Measurements from ENCODE around the gene ELOVL5. TPM values are rescaled to one million over a fixed set of nuclear protein-coding genes. Genes with fewer than 3 reads are reported as not detected.

The ELOVL5 gene
- total RNA-seq, 1 experiment from 2014 or later, result 121 TPM

DNA sequence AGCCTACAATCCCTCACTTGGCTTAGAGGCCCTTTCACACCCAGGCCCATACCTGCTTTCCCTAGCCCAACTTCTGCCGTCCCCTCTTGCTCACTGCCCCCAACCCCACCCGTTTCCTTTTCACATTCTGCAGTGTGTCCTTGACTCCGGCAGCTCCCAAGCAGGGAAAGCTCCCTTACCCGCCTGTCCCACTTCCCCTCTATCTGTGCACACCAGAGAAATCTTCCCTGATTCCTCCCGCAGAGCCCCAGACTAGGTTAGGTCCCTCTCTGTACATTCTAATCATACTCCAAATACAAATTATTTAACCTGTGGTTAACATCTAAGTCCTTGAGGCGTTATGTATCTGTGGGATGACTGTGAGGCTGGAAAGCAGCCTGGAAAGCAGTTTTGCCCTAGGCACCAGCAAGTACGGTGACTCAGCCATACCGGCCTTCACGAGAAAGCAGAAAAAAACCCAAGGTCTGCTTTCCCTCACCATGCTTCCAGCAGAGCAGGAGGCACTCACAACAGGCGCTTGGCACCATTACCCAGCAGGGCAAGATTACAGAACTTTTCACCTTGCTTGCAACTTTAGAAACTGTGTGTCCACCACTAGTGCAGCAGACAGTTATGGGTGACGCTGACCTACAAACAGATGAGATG, 22.3 kb downstream of the ELOVL5 start:
- Histone ChIP-seq H2AFZ (ENCODE audit: low read length) (no peak overlapping the region), H4K8ac (replicated peaks; ENCODE audit: insufficient read length, low read depth, low read length) (no peak overlapping the region), H3K4ac (ENCODE audit: low read depth, low read length) (no peak overlapping the region), H3K18ac (ENCODE audit: insufficient read length, low read depth, low read length) (no peak overlapping the region), H3K4me1 (ENCODE audit: insufficient read depth, low read length) (peaks cover 5% of the 10 kb centered on the region; the same call in 1 of the 2 replicates), H4K91ac (ENCODE audit: insufficient read length, low read depth, low read length) (no peak overlapping the region), H2BK15ac (ENCODE audit: low read depth, low read length) (no peak overlapping the region), H3K9me3 (ENCODE audit: control insufficient read depth, low read depth, low read length) (no peaks in the 10 kb centered on the region), H3K4me2 (ENCODE audit: insufficient read depth, insufficient read length, low read length) (no peak overlapping the region), H3K27ac (ENCODE audit: insufficient read length, low read depth, low read length) (no peak overlapping the region), H2BK120ac (ENCODE audit: low read depth, low read length, poor library complexity, severe bottlenecking) (no peak overlapping the region), H3K56ac (ENCODE audit: insufficient read length, low read depth, low read length) (no peak overlapping the region), H3K14ac (ENCODE audit: insufficient read depth, low read length) (no peak overlapping the region), H2BK20ac (ENCODE audit: low read depth, low read length, poor library complexity, severe bottlenecking) (no peak overlapping the region), H3K27me3 (ENCODE audit: insufficient read depth, low read length) (no peaks in the 10 kb centered on the region), H2AK5ac (ENCODE audit: insufficient read length, low read length) (no peak overlapping the region), H3K79me2 (ENCODE audit: insufficient read depth, low read length) (peaks cover 43% of the 10 kb centered on the region; the same call in 1 of the 2 replicates), H2BK5ac (ENCODE audit: insufficient read length, low read length) (no peak overlapping the region), H3K79me1 (ENCODE audit: insufficient read depth, low read depth, low read length, poor library complexity, severe bottlenecking) (peaks cover 10% of the 10 kb centered on the region), H4K5ac (ENCODE audit: insufficient read length, low read depth, low read length) (no peak overlapping the region), H3K9ac (ENCODE audit: extremely low read depth, insufficient read length, low read length) (no peak overlapping the region), H3K23me2 (ENCODE audit: insufficient read length, low read depth, low read length, poor library complexity, severe bottlenecking) (no peaks in the 10 kb centered on the region), H3K23ac (ENCODE audit: insufficient read length, low read depth, low read length) (no peak overlapping the region), H4K20me1 (ENCODE audit: control insufficient read depth, insufficient read depth, insufficient read length) (no peaks in the 10 kb centered on the region), H2BK12ac (ENCODE audit: insufficient read length, low read depth, low read length) (no peak overlapping the region), H3T11ph (ENCODE audit: low read length) (no peak overlapping the region)
- H3K27ac Mint-ChIP-seq, result peak overlapping the region in 2 of 3 experiments; percentile 19 to 88; a peak in 3 of 7 replicates
- H3K4me1 Mint-ChIP-seq, result peaks cover 27 to 32% of the 10 kb centered on the region in 2 experiments
- H3K9me3 Mint-ChIP-seq, result no peaks in the 10 kb centered on the region
- peaks cover 0 to 5% (median 0%) of the 10 kb centered on the region in 3 experiments; a peak in 2 of 7 replicates for H3K36me3 Mint-ChIP-seq (ENCODE audit: insufficient read depth in 1 of 3, low read depth in 3 of 3)
- DNase-seq, result peak; percentile 43
- H3K4me3 Mint-ChIP-seq, result no peak overlapping the region
- WGBS (ENCODE audit: extremely low coverage, insufficient read length, low lambda C conversion rate), result no CpG with 5 or more reads among the region's 11 CpGs
- H3K27me3 Mint-ChIP-seq (ENCODE audit: low read depth), result no peaks in the 10 kb centered on the region
- TF ChIP-seq, protein P1, sequence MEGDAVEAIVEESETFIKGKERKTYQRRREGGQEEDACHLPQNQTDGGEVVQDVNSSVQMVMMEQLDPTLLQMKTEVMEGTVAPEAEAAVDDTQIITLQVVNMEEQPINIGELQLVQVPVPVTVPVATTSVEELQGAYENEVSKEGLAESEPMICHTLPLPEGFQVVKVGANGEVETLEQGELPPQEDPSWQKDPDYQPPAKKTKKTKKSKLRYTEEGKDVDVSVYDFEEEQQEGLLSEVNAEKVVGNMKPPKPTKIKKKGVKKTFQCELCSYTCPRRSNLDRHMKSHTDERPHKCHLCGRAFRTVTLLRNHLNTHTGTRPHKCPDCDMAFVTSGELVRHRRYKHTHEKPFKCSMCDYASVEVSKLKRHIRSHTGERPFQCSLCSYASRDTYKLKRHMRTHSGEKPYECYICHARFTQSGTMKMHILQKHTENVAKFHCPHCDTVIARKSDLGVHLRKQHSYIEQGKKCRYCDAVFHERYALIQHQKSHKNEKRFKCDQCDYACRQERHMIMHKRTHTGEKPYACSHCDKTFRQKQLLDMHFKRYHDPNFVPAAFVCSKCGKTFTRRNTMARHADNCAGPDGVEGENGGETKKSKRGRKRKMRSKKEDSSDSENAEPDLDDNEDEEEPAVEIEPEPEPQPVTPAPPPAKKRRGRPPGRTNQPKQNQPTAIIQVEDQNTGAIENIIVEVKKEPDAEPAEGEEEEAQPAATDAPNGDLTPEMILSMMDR (conservative IDR thresholded peaks at IDR 0.05), result no peak

All from H9 (cell line).